Central memory CD8-positive, alpha-beta T cell (primary cell): Measurements from ENCODE around the gene ZNF224.

Experiments used
- ATAC-seq: fragments of 150-1000 bp; cut with Tn5 transposase; replicated peaks from 2 replicates; pipeline ENCODE4 v1.10.0; 2022; ENCODE audit warnings: mild to moderate bottlenecking, moderate FRiP score, moderate number of reproducible peaks; ENCODE audit not compliant: poor library complexity, severe bottlenecking; ENCODE audit errors: extremely low read depth
- DNase-seq, 2 donors: peaks; one replicate each; pipeline ENCODE4 v3.0.0; 2021; ENCODE audit warnings: low spot score in 2 of 2
- H3K27ac Mint-ChIP-seq: one replicate; pipeline ENCODE4 v1.8.0; 2022; ENCODE audit warnings: low read depth, mild to moderate bottlenecking, moderate library complexity, mixed read lengths
- H3K27me3 Mint-ChIP-seq: one replicate; pipeline ENCODE4 v1.8.0; 2022; ENCODE audit warnings: mixed read lengths
- H3K36me3 Mint-ChIP-seq: one replicate; pipeline ENCODE4 v1.8.0; 2022; ENCODE audit warnings: mild to moderate bottlenecking, moderate library complexity, mixed read lengths; ENCODE audit not compliant: insufficient read depth
- H3K4me1 Mint-ChIP-seq: one replicate; pipeline ENCODE4 v1.8.0; 2022; ENCODE audit warnings: mixed read lengths
- H3K4me3 Mint-ChIP-seq: one replicate; pipeline ENCODE4 v1.8.0; 2022; ENCODE audit warnings: mild to moderate bottlenecking, moderate library complexity, mixed read lengths
- H3K9me3 Mint-ChIP-seq: one replicate; pipeline ENCODE4 v1.8.0; 2022; ENCODE audit warnings: mixed read lengths

ZNF224 gene

DNA sequence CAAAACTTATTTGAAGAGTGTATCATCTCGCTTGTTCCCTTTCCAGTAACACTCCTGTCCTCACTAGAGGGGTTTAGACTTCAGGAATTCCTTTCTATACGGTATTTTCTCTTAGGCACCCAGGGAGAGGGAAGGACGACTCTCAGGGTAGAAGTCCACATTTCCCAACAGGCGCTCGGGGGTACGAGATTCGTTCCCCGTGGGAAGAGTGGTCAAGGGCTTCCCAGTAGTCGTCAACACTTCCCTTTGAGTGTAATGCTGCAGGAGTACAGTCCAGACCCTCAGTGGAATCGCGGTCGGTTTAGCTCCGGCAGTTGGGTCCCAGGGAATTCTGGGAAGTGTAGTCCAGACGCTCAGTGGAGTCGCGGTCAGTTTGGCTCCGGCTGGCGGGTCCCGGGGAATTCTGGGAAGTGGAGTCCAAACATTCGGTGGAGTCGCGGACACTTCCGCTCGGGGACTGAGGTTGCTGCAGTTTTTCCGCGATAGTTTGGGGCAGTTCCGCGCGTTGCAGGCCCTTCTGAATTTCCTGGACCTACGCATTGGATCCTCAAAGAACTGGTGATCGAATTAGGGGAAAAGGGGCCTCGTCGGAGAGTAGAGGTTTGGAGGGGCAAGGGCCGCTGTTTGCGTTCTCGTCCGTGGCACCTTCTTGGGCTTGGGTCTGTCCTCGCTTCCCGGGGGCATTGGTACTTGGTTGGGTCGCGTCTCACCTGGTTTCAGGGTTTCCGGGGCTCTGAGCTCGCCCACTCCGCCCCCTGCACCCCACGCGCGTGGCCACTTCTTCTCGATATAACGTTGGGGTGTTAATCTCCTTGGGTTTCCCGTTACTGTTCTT is at the start of gene ZNF224:
Gene ZNF224, plus strand, starts transcription at position 431 of the 835 bp plus-strand sequence. CDS start 3,513 bp downstream, outside the sequence.
- peaks cover 22% of the 10 kb centered on the region for H3K4me1 Mint-ChIP-seq
- ATAC-seq: peak; percentile 82
- peak; percentile 50 to 61 for DNase-seq
- no peaks in the 10 kb centered on the region for H3K9me3 Mint-ChIP-seq
- H3K36me3 Mint-ChIP-seq: peaks cover 18% of the 10 kb centered on the region
- H3K4me3 Mint-ChIP-seq: peak within 1 kb of the TSS; percentile 96
- no peaks in the 10 kb centered on the region for H3K27me3 Mint-ChIP-seq
- H3K27ac Mint-ChIP-seq: peak within 1 kb of the TSS; percentile 92

DNA sequence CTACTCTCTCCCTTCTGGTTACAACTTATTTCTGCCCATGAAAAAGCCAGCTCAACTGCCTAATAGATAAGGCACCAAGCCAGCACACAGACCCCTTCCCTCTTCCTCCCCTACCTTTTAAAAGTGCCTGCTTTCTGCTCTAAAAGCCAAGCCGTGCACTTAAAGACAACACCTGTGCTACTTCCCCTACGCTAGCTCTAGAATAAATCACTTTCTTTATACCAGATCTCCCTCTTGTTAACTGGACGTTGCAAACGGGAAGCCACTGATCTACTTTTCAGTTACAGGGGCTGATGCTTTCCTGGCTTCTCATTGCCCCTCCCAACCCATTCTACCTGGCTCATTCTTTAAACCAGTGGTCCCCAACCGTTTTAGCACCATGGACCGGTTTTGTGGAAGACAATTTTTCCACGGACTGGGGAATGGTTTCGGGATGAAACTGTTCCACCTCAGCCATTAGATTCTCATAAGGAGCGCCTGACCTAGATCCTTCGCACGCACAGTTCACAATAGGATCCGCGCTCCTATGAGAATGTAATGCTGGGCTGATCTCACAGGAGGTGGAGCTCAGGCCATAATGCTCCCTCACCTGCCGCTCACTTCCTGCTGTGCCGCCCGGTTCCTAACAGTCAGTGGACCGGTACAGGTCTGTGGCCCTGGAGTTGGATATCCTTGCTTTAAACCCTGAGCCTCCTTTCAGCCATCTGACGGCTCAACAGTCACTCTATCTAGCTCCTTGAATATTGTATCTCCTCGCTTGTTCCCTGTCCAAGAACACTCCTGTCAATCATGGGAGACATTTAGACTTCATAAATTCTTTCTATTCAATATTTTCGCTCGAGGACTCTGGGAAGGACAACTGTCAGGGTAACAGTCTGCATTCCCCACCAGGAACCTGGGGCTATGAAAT is 43.2 kb upstream of the ZNF224 start:
- no peak overlapping the region for H3K27ac Mint-ChIP-seq
- H3K9me3 Mint-ChIP-seq: peaks cover 17% of the 10 kb centered on the region
- peaks cover 3% of the 10 kb centered on the region for H3K36me3 Mint-ChIP-seq

DNA sequence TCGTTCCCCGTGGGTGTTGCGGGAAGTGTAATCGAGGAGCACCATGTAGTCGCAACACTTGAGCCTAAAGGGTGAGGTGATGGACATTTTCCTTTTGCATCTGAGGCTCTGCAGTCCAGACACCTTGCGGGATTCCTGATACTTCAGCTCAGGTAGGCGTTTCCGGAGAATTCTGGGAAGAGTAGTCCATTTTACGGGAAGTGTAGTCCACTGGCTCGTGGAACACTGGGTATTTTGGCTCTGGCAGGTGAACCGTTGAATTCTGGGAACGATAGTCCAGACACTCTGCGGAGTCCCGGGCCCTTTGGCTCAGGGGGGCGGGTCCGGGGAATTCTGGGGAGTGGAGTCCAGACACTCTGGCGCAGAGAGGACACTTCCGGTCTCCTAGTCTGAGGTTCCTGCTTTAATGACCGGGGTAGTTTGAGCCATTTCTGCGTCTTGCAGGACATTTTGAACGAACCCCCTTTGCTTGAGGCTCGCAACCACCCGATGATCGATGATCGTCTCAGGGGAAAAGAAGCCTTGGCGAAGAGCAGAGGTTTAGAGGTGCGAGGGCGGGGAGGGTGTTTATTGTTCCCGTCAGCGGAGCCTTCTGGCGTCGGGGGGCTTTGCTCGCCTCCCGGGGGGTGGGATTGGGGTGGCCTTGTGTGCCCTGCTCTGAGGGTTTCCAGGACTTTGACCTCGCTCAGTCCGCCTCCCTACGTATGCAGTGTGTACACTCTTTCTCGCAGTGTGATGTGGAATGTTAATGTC is 42.3 kb upstream of the ZNF224 start, which contains the start of gene ZNF223:
Gene ZNF223, plus strand, starts transcription at position 387 of the 753 bp plus-strand sequence. CDS start 3,141 bp downstream, outside the sequence.
- DNase-seq (no peak), ATAC-seq (peak; percentile 36)
- H3K27me3 Mint-ChIP-seq: peaks cover 58% of the 10 kb centered on the region
- H3K9me3 Mint-ChIP-seq: peaks cover 17% of the 10 kb centered on the region
- H3K4me3 Mint-ChIP-seq: peak within 1 kb of the TSS; percentile 86
- H3K36me3 Mint-ChIP-seq: peaks cover 3% of the 10 kb centered on the region
- H3K27ac Mint-ChIP-seq: no peak within 1 kb of the TSS
- peaks cover 11% of the 10 kb centered on the region for H3K4me1 Mint-ChIP-seq

More for the DNA sequence above, 43.2 kb upstream of the ZNF224 start:
- ATAC-seq (no peak), DNase-seq (no peak)
- Mint-ChIP-seq H3K4me3 (peak overlapping the region; percentile 86), H3K27me3 (peaks cover 58% of the 10 kb centered on the region), H3K4me1 (peaks cover 11% of the 10 kb centered on the region)

DNA sequence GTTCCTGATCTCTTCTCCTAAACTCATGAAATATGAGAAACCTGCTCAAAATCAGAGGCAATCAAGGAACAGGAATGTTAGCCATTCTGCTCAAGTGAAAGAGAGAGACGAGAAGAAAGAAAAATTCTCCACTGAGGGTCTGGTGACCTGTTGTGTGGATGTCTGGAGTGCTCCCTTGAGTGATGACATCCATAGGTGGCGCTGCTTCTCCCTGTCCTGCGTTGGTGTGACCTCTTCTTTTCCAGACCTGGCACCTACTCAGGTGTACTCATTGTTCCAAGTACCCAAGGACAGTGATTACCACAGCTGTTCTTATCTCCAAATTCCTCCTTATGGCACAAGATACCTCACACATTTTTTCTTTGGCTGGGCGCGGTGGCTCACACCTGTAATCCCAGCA is 38.3 kb upstream of the ZNF224 start:
- peaks cover 14% of the 10 kb centered on the region for H3K9me3 Mint-ChIP-seq
- DNase-seq (no peak), ATAC-seq (no peak)
- no peak overlapping the region for H3K4me3 Mint-ChIP-seq
- peaks cover 30% of the 10 kb centered on the region for H3K27me3 Mint-ChIP-seq
- no peak overlapping the region for H3K27ac Mint-ChIP-seq
- H3K4me1 Mint-ChIP-seq: peaks cover 8% of the 10 kb centered on the region
- H3K36me3 Mint-ChIP-seq: peaks cover 3% of the 10 kb centered on the region

DNA sequence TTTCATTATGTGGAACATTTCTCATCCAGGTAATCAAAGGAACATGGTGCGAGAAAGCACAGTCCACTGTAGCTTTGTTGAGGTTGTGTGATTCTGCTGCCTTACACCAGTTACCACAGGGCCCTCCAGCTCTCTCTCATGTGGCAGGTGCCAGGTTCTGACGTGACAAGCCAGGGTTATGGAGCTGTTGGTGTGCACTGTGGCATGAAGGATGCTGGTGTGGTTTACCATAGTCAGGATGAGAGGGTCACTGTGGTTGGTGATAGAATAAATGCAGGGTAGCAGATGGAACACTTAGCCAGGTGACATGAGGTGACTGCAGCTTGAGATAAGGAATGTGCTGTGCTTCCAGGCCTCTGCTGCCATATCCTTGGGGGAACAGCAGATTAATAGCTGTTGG is 34.9 kb upstream of the ZNF224 start:
- DNase-seq (no peak), ATAC-seq (no peak)
- peaks cover 8% of the 10 kb centered on the region for H3K9me3 Mint-ChIP-seq
- H3K4me3 Mint-ChIP-seq: no peak overlapping the region
- H3K27me3 Mint-ChIP-seq: peaks cover 8% of the 10 kb centered on the region
- peaks cover 1% of the 10 kb centered on the region for H3K36me3 Mint-ChIP-seq
- no peaks in the 10 kb centered on the region for H3K4me1 Mint-ChIP-seq
- no peak overlapping the region for H3K27ac Mint-ChIP-seq

DNA sequence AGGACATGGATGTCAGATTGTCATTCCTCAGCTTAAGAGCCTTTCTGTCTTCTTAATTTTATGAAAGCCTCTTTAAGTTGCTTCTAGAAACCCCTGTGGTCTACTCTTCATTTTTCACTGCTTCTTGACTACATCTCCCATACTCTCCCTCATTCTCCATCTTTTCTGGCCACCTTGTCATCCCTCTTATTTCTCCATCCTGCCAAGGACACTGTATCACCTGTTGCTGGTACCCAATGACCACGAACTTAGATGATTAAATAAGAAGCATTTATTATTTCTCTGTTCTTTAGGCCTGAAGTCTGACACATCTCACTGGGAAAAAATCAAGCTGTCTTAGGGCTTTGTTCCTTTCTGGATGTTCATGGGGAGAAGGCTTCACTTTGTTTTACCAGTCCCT is 33.1 kb upstream of the ZNF224 start:
- Mint-ChIP-seq H3K27me3 (no peaks in the 10 kb centered on the region), H3K27ac (no peak overlapping the region), H3K9me3 (peaks cover 1% of the 10 kb centered on the region), H3K36me3 (peaks cover 1% of the 10 kb centered on the region), H3K4me3 (no peak overlapping the region), H3K4me1 (no peaks in the 10 kb centered on the region)
- ATAC-seq: no peak
- no peak for DNase-seq

DNA sequence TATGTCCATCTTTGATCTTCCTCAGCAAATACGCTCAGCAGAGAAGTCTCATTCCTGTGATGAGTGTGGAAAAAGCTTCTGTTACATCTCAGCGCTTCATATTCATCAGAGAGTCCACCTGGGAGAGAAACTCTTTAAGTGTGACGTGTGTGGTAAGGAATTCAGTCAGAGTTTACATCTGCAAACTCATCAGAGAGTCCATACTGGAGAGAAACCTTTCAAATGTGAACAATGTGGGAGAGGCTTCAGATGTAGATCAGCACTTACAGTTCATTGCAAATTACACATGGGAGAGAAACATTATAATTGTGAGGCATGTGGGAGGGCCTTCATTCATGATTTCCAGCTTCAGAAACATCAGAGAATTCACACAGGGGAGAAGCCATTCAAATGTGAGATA is 27.9 kb upstream of the ZNF224 start:
- Mint-ChIP-seq H3K9me3 (peaks cover 21% of the 10 kb centered on the region), H3K4me3 (no peak overlapping the region), H3K36me3 (peaks cover 2% of the 10 kb centered on the region)

DNA sequence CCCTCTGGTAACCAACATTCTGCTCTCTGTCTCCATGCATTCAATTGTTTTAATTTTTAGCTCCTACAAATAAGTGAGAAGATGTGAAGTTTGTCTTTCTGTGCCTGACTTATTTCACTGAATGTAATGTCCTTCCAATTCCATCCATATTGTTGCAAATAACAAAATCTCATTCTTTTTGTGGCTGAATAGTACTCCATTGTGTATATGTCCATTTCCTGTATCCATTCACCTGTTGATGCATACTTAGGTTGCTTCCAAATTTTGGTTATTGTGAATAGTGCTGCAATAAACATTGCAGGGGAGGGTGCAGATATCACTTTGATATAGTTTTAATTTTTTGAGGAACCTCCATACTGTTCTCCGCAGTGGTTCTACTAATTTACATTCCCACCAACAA is 24.7 kb upstream of the ZNF224 start:
- H3K27me3 Mint-ChIP-seq: no peaks in the 10 kb centered on the region

More for the DNA sequence above, 27.9 kb upstream of the ZNF224 start:
- ATAC-seq: no peak
- H3K27ac Mint-ChIP-seq: no peak overlapping the region
- peaks cover 2% of the 10 kb centered on the region for H3K4me1 Mint-ChIP-seq
- DNase-seq: no peak
- no peaks in the 10 kb centered on the region for H3K27me3 Mint-ChIP-seq

DNA sequence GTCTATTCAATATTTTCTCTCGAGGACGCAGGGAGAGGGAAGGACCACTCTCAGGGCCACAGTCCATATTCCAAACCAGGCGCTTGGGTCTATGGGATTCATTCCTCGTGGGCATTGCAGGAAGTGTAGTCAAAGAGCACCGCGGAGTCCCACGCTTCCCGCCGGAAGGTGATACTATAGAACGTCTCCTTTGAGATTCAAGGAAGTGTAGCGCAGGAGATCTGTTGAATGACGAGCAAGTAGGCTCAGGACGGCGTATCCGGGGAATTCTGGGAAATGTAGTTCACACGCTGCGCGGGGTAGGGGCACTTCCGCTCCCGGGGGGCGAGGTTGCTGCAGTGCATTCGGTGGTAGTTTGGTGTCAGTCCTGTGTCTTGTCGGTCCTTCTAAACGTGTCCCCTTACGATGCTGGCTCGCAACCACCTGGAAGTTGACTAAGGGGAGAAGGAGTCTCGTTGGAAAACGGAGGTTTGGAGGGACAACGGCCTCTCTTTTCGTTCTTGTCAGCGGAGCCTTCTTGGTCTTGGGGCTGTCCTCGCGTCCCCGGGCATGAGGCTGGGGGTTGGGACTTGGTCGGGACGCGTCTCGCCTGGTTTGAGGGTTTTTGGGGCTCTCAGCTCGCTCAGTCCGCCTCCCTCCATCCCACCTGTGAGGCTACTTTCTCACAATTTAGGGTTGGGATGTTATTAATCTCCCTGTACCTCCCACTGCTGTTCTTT is 22.2 kb upstream of the ZNF224 start, which contains the start of gene ZNF284:
Gene ZNF284, plus strand, starts transcription at position 336 of the 719 bp plus-strand sequence. CDS start 4,231 bp downstream, outside the sequence.
- Mint-ChIP-seq H3K9me3 (peaks cover 11% of the 10 kb centered on the region), H3K4me1 (peaks cover 28% of the 10 kb centered on the region), H3K36me3 (peaks cover 7% of the 10 kb centered on the region), H3K27me3 (no peaks in the 10 kb centered on the region), H3K27ac (peak within 1 kb of the TSS; percentile 82), H3K4me3 (peak within 1 kb of the TSS; percentile 88)
- DNase-seq (peak; percentile 41 to 71), ATAC-seq (peak; percentile 99)

More for the DNA sequence above, 24.7 kb upstream of the ZNF224 start:
- Mint-ChIP-seq H3K9me3 (peaks cover 21% of the 10 kb centered on the region), H3K36me3 (peaks cover 5% of the 10 kb centered on the region), H3K27ac (no peak overlapping the region), H3K4me3 (no peak overlapping the region), H3K4me1 (peaks cover 22% of the 10 kb centered on the region)
- ATAC-seq (no peak), DNase-seq (no peak)

DNA sequence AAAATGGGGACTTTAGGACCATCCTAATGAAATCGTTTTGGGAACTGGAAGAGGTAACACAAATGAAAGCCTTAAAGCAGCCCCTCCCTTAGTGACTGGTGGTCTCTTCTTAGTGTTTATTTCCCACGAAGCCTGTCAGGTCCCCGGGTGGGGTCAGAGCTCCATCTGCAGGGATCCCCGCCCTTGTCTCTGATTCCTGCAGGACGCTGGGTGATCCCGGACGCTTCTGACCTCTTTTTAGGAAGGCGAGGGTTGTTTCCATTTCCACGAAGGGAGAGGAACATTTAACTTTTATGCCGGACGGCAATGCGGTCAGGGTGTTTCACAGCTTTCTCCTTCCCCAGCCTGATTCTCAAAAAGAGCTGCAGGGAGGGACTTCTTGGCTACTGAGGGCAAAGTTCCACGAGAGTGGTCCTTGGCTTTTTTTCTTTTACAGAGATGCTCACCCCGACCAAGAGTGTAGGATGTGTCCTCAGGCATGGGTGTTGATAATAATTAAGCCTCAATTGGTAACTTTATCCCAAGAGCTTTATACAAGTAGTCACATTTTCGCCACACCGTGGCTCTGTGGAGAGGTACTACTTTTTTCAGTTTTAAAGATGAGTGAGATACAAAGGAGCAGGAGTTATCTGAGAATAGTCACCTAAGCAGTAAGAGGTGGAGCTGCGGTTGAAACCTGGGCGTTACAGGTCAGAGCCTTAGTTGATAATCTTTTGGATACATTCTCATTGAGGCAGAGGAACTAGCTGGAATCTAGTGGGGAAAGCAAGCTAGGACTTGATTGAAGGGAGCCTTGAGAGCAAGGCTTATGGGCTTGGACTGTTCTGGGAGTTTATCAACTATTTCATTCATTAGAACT is 21.4 kb upstream of the ZNF224 start:
- Mint-ChIP-seq H3K27ac (peak overlapping the region; percentile 82), H3K9me3 (peaks cover 6% of the 10 kb centered on the region), H3K27me3 (no peaks in the 10 kb centered on the region), H3K36me3 (peaks cover 6% of the 10 kb centered on the region), H3K4me1 (peaks cover 28% of the 10 kb centered on the region), H3K4me3 (peak overlapping the region; percentile 88)
- DNase-seq: no peak
- no peak for ATAC-seq

DNA sequence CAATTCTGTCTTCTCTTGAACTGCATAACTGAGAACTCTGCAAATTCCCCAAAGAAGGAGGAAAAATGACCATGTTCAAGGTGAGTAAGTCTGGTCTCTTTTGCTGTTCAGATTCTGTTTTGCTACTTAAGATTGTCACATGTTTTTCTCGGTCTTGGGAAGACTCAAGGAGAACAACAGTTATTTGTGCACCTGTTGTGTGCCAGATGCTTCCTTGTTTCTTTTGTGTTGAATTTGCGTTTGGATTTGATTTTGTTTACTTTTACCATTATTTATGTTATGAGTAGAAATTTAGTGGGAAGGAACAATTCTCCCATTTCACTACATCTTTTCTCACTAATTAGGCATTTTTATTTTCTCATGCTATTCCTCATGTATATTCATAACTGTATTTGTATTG is 17.8 kb upstream of the ZNF224 start:
- H3K4me1 Mint-ChIP-seq: peaks cover 26% of the 10 kb centered on the region
- no peak for DNase-seq
- no peak overlapping the region for H3K4me3 Mint-ChIP-seq
- no peak overlapping the region for H3K27ac Mint-ChIP-seq
- no peaks in the 10 kb centered on the region for H3K9me3 Mint-ChIP-seq
- no peaks in the 10 kb centered on the region for H3K27me3 Mint-ChIP-seq
- no peak for ATAC-seq
- H3K36me3 Mint-ChIP-seq: peaks cover 14% of the 10 kb centered on the region
